ENCODE measurements around the gene TTYH3.

DNA sequence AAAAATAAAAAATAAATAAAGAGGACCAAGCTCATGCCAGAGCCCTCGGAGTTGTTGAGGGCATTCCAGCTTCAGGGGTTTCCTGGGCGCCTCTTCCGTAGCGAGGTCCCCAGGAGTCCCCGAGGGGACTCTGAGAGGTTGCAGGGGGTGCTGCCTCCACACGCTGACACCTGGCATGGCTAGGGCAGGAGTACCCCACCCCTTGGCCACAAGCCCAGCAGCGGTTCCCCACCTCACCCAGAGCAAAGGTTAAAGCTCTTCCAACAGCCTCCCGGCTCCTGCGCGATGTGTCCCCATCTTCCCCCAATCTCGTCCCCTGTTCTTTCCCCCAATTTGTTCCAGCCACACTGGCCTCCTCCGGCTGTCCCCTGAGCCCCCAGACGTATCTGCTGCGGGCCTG is 60.8 kb downstream of the TTYH3 start:
- TF ChIP-seq, protein P1, sequence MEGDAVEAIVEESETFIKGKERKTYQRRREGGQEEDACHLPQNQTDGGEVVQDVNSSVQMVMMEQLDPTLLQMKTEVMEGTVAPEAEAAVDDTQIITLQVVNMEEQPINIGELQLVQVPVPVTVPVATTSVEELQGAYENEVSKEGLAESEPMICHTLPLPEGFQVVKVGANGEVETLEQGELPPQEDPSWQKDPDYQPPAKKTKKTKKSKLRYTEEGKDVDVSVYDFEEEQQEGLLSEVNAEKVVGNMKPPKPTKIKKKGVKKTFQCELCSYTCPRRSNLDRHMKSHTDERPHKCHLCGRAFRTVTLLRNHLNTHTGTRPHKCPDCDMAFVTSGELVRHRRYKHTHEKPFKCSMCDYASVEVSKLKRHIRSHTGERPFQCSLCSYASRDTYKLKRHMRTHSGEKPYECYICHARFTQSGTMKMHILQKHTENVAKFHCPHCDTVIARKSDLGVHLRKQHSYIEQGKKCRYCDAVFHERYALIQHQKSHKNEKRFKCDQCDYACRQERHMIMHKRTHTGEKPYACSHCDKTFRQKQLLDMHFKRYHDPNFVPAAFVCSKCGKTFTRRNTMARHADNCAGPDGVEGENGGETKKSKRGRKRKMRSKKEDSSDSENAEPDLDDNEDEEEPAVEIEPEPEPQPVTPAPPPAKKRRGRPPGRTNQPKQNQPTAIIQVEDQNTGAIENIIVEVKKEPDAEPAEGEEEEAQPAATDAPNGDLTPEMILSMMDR (IDR thresholded peaks at IDR 0.05; ENCODE audit: poor library complexity) = no peak
- no peak for TF ChIP-seq EZH2phosphoT487 (IDR thresholded peaks at IDR 0.05; ENCODE audit: low read depth, severe bottlenecking, unreplicated experiment)

All from hepatocyte (in vitro differentiated cells).